Thyroid gland (tissue), 4 donors: ENCODE results near the gene CDH4.

Experiments
- CTCF ChIP-seq, 6 experiments: fragments of 200-600 bp in 3 of 6; fragments of 450-650 bp in 3 of 6; sonication (generic) in 3 of 6; IDR thresholded peaks; one replicate each; pipeline ENCODE4 v1.5.1; 2016 to 2019; ENCODE audit warnings: antibody characterized with exemption in 6 of 6, mild to moderate bottlenecking in 2 of 6, inconsistent platforms in 1 of 6, moderate library complexity in 1 of 6
- POLR2A ChIP-seq, 2 donors: fragments of 450-650 bp; IDR thresholded peaks; one replicate each; pipeline ENCODE4 v1.6.1; 2017; ENCODE audit warnings: antibody characterized with exemption in 2 of 2, mild to moderate bottlenecking in 2 of 2, moderate library complexity in 1 of 2

- TF ChIP-seq POLR2A (IDR thresholded peaks at IDR 0.05) (no peak), CTCF (IDR thresholded peaks at IDR 0.05) (no peak)
Observed at GRCh38 chr20:61869750-61870507, 617.9 kb downstream of the CDH4 start.
